Activated CD4-positive, alpha-beta T cell treated with anti-CD3 and anti-CD28 coated beads, Interleukin-2, amount 50 U/mL, for 48 hours (primary cell): ENCODE results near the gene ADM2.
A peak's percentile ranks its signal among the peaks of the same experiment; 100 is the strongest.
"Not testable (repeated sequence)": the region's sequence is repeated elsewhere in the genome, so short reads cannot be mapped to it uniquely, and the experiment has no call there.

Experiments used
- DNase-seq, 2 experiments: peaks; one replicate each; pipeline ENCODE4 v3.0.0-alpha.2; 2020

ADM2 gene

DNA sequence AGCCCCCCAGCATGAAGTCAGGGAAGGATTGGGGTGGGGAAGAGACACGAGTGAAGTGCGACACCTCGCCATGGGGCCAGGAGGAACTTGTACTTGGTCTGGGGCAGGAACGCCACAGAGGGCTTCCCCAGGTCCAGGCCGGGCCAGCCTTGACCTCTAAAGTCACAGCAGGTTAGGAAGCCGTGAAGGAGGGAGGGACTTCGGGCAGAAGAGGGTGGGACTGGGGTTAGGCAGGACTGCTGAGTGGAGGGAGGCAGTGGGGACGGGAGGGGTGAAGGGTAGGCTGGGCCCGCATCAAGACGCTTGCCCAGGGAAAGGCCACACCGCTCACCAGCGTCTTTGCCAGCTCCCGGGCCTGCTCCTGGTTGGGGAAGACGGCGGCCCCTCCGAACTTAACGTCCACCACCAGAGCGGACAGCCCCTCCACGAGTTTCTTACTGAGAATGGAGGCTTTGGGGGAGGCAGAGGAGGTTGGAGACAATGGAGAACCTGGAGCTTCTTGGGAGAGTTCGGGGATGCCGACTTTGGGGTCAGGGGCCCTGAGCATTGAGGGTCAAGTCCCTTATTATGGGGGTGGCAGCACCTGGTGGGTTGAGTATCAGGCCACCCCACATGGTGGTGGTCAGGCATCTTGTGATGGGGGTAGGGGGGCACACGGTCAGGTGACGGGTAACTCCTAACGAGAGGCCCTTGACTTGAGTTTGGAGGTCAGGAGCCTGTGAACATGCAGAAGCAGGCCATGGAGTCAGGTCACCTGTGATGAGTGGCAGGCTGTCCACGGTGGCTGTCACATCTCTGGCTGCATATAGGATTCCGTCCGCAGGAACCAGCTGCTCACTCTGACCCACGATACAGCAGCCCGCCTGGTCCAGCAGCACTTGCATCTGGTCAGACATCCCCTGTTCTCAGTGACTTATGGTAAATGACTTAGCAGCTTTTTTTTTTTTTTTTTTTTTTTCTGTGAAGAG, 45.8 kb downstream of the ADM2 start:
- DNase-seq = peak; percentile 68 to 78

DNA sequence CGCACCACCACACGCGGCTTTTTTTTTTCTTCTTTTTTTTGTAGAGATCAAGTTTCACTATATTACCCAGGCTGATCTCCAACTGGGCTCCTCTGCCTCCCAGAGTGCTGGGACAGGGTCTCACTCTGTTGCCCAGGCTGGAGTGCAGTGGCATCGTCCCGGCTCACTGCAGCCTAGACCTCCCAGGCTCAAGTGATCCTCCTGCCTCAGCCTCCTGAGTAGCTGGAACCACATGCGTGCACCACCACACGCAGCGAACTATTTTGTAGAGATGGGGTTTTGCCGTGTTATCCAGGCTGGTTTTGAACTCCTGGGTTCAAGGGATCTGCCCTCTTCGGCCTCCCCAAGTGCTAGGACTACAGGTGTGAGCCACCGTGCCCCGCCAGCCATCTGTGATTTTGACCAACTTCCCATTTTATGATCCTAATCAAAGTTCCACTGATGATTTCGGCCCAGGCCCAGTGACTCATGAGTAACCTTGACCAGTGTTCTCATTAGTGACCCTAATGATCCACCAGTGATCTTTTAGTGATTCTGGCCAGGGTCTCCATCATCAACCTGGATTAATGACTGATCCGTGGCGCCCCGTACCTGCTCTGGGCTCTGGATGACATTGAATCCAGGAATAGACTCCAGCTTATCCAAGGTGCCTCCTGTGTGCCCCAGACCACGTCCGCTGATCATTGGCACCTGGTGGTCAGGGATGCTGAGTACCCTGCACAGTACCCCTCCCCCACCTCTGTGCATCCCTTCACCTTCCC, 46.8 kb downstream of the ADM2 start:
- DNase-seq = no peak

DNA sequence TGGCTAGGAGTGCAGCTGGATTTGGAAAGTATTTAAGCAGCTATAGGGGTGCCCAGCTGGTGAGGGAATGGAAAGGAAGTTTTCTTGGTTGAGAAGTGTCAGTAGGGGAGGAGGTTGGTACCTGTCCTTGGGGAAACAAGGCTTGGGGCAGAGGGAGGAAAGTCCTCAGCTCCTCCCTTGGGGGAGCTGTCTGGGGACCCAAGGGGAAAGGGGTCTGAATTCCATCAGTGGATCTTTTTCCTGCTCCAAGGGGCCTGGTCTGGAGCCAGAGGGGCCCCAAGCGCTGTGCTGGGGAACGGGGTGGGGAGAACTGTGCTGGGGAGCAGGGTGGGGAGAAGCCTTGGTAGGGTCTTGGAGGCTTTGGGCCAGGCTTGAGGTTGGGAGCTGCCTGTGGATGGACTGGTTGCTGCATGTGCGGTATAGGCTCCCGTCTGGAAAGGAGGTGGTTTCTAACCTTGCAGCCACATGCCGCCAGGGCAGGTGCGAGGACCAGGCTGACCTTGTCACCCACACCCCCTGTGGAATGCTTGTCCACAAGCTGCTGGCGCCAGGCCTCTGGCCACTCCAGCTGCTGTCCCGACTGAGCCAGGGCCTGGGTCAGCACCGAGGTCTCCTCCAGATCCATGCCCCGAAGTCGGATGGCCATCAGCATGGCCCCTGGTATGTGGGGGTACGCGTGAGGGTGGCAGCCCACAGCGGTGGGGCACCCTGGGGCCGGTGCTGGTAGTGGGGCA, 47.5 kb downstream of the ADM2 start:
- DNase-seq = no peak

DNA sequence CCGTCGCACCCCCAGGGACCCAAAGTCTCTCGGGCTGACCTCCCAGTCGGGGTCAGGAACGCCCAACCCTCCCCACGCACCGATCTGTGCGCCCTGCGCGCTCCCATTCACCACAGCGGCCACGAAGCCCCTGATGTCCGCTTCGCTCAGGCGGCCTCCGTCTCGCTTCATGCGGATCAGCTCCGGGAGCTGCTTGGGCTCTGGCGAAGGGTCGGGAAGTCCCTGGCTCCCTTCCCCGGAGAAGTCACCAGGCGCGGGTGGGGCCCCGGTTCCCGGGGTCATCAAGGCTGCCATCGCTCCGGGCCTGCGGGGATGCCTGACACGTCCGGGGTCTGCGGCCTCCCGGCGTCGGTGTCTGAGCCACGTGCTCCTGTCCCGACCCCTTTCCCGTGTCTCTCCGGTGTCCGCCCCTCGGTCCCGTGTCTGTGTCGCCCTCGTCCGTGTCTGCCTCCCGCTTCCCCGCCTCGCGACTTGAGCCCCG, 48.1 kb downstream of the ADM2 start:
- DNase-seq = no peak

DNA sequence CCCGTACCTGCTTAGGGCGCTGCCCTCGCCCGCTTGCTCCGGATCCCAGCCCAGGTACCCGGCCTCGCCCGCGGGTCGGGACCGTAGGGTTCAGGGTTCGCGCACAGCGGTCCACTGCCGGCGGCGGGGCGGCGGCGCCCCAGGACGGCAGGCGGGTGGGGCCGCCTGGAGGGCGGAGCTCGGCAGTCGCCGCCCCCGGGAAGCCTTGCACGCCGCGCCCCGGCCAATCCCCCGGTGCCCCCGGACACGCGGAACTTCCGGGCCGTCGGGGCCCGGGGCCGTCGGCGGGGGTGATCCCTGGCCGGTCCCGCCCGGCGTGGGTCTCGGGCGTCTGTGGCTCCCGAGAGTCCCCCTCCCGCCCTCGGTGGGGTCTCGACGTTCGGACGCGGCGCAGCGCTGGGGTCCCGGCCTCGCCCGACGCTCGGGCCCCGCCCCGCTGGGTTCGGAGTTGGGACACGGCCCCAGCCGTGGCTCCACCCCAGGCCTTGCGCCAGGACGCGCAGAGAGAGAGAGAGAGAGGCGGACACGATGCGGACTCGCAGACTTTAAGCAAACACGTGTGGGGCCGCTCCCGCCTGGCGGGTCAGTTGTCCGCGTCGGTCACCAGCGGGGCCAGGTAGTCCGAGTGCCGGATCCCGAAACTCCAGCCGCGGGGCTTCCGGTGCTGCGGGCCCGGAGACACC, 48.7 kb downstream of the ADM2 start, which contains the start of gene TYMP:
TYMP (minus strand) TSS at position 116 of the 683 bp plus-strand sequence. CDS start 303 bp downstream, outside the sequence.
- DNase-seq = peak; percentile 77 to 79

DNA sequence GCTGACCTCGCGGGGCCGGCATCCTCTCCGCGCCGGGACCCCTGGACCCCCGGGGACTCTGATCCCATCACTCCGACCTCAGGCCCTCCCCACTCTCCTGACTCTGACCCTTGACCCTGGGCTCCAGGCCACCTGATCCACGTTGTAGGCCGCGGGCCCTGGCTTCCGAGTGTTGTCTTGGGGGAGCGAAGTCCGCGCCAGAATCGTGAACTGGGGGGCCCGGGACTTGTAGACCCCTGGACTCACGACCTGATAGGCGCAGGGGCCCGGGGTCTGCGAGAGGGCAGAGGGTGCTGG, 49.2 kb downstream of the ADM2 start:
- no peak for DNase-seq

DNA sequence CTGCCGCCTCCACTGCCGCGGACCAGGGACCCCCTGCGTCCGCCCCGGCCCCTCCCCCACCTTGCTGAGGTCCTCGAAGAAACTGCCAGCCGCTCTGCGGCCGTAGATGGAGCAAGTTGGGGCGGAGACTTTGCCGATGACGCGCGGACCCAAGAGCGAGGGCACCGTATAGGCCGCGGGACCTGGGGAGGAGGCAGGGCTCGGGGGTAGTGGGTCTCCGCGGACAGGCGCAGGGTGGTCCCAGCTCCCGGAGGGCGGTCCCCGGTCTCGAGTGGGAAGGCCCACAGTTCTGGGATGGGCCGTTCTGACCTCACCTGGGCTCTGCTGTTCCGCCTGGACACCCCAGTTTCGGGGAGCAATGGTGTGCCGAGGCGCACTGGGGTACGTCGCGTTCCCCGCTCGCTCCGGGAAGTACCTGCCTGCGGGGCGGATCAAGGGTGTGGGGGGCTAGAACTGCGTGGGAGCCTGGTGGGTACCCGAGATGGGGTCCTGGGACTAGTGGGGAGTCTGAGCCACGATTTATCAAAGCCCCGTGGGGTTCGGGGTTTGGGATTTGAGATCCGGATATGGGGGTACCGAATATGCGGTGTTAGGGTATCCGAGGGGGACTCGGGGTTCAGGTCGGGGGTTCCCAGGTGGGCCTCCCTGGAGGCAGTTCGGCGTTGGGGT, 49.7 kb downstream of the ADM2 start:
- DNase-seq = peak; percentile 86 to 91

DNA sequence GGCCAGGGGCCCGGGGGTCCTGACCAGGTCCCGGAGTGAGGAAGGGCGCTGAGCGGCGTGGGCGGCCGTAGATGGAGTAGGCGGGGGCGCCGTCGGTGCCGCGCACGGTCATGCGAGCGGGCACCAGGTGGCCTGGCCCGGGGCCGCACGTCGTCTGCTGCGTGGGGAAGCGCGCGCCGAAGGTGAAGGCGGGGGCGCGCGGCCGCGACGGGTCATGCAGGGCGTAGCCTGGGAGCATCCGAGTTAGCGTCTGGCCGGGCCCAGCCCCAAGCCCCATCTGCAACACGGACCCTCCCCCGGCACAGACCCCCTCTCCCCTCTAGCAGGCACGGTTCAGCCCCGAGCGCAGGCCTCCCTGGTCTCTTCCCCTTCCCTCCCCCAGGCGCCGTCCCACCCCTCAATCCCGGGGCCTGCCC, 50.2 kb downstream of the ADM2 start:
- DNase-seq = peak; percentile 75 to 81

DNA sequence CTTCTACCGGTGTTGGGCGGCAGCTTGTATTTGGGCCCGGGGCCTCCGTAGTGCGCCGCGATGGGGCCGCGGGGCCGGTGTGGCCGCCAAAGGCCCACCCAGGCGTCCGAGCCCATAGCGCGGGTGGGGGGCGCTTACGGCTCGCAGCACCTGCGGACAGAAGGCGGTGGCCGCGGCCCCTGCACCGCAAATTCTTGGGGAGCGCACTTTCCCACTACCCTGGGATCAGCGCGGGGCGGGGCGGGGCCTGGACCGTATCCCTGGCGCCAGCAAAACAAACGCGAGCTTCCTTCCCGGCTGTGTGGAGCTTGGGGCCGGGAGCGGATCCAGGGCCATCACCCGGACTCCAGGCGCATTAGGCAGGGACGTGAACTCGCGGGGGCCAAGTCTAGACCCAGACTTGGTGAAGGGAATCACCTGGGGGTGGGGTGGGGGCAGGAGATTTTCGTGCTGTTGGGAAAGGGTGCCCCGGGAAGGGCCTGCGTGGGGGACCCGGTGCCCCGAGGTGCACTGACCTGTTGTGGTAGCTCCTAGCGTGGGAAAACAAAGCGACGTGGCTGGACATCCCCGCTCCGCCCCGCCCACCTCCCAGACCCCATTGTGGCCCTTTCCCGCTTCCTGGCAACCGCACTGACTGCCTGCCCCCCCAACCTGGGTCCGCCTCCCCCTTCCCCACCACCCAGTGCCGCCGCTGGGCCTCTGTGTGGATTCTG, 50.8 kb downstream of the ADM2 start:
- DNase-seq = peak in 1 of 2 experiments; percentile 54

DNA sequence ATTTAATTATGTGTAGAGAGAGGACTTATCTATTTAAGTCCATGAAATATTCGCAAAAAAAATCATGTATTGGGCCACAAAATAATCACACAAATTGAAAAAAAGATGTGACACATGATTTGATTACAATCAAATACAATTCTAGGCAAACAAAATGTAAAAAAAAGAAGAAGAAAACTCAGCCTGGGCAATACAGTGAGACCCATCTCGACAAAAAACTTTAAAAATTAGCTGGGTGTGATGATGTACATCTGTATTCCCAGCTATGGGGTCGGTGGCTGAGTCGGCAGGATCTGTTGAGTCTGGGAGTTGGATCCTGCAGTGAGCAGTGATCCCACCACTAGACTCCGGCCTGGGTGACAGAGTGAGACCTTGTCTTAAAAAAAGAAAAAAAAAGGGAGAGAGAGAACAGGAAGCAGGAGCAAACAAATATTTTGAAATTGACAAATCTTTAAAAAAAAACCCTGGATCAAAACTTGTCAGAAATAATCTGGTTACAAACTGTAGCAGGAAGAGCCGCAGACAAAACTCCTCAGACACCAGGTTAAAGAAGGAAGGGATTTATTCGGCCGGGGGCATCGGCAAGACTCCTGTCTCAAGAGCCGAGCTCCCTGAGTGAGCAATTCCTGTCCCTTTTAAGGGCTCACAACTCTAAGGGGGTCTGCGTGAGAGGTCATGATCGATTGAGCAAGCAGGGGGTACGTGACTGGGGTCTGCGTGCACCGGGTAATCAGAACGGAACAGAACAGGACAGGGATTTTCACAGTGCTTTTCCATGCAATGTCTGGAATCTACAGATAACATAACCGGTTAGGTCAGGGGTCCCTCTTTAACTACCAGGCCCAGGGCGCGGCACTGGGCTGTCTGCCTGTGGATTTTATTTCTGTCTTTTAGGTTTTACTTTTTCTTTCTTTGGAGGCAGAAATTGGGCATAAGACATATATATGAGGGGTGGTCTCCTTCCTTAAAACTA, 51.8 kb downstream of the ADM2 start:
- DNase-seq = no peak

DNA sequence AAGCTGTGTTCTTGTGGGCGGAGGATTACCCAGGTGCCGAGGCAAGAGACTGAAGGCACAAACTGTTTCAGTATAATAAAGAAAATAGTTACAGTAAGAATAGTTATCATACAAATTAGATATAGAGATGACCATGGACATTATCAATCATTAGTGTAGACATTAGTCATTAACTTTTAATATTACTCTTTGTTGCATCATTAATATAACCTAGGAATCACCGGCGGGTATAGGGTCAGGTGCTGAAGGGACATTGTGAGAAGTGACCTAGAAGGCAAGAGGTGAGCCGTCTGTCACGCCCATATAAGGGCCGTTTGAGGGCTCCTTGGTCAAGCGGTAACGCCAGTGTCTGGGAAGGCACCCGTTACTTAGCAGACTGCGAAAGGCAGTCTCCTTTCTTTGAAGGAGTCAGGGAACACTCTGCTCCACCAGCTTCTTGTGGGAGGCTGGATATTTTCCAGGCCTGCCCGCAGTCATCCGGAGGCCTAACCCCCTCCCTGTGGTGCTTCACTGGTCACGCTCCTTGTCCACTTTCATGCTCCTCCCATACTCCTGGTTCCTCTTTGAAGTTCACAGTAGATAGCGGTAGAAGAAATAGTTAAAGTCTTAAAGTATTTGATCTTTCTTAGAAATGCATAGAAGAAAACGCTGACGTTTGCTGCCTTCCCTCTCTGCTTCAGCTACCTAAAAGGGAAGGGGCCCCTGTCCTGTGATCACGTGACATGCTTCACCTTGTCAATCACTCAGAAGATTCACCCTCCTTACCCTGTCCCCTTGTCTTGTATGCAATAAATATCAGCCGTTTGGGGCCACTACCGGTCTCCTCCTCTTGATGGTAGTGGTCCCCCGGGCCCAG, 52.7 kb downstream of the ADM2 start:
- DNase-seq = not testable (repeated sequence)

DNA sequence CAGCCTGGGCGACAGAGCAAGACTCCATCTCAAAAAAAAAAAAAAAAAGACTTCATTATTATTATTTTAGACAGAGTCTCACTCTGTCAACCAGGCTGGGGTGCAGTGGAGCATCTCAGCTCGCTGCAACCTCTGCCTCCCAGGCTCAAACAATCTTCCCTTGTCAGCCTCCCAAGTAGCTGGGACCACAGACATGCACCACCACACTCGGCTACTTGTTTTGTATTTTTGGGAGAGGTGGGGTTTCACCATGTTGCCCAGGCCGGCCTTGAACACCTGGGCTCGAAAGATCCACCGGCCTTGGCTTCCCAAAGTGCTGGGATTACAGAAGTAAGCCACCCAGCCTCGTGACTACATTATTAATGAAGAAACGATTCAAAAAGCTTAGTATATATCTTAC, 53.8 kb downstream of the ADM2 start:
- DNase-seq = no peak
